CD4-positive, alpha-beta T cell treated with Interleukin-4 for 1 hour (primary cell): ENCODE results near the gene FGD4.

Source experiments
- DNase-seq, 2 donors: peaks; one replicate each; pipeline ENCODE4 v3.0.0-alpha.2; 2020 to 2022

The FGD4 gene

GRCh38 chr12:32692358-32692757 lies 293.0 kb downstream of the FGD4 start:
- no peak for DNase-seq

GRCh38 chr12:32693036-32693435 lies 293.7 kb downstream of the FGD4 start:
- DNase-seq, result no peak
